ENCODE measurements around the gene WHRN.

- TF ChIP-seq POLR2A (IDR thresholded peaks at IDR 0.05) = no peak
- TF ChIP-seq EP300 (IDR thresholded peaks at IDR 0.05; ENCODE audit: low read depth) = no peak
Observed at GRCh38 chr9:114413861-114414301, 91.4 kb downstream of the WHRN start.

All from transverse colon (tissue), 1 donor.